Coronary artery (tissue), 2 donors: ENCODE measurements around the gene DLG2.

Experiments used
- DNase-seq: peaks from one replicate; pipeline ENCODE4 v3.0.0-alpha.2; 2017; ENCODE audit warnings: low spot score
- H3K27ac ChIP-seq, 2 donors: fragments of 200-600 bp; sonication (generic); one replicate each; pipeline ENCODE4 v1.5.1; 2016 to 2019
- H3K4me3 ChIP-seq: fragments of 200-600 bp; sonication (generic); 2 replicates; pipeline ENCODE4 v1.5.1; 2016; ENCODE audit warnings: mild to moderate bottlenecking, moderate library complexity
- TF ChIP-seq, protein P1 (sequence below): fragments of 200-600 bp; sonication (generic); IDR thresholded peaks from one replicate; pipeline ENCODE4 v1.5.1; 2019; ENCODE audit warnings: antibody characterized with exemption

Gene DLG2

DNA sequence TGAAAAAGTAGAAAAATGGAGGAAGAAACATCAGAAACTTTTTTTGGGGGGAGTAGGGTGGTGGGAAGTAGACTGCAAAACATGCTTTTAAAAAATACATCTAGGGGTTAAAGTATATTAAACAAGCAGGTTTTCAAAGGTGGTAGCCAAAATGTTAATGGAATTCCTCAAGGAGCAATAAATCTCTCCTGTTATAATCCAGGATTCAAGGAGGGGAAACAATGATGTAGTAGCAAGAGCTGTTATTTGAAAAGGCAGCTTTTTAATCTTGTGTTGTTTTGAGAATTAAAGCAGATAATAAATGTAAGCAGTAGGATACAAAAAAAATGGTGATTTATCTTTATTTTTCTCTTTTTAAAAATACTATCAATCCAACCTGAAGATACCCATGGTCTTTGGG, 1604.4 kb downstream of the DLG2 start:
- TF ChIP-seq, protein P1, sequence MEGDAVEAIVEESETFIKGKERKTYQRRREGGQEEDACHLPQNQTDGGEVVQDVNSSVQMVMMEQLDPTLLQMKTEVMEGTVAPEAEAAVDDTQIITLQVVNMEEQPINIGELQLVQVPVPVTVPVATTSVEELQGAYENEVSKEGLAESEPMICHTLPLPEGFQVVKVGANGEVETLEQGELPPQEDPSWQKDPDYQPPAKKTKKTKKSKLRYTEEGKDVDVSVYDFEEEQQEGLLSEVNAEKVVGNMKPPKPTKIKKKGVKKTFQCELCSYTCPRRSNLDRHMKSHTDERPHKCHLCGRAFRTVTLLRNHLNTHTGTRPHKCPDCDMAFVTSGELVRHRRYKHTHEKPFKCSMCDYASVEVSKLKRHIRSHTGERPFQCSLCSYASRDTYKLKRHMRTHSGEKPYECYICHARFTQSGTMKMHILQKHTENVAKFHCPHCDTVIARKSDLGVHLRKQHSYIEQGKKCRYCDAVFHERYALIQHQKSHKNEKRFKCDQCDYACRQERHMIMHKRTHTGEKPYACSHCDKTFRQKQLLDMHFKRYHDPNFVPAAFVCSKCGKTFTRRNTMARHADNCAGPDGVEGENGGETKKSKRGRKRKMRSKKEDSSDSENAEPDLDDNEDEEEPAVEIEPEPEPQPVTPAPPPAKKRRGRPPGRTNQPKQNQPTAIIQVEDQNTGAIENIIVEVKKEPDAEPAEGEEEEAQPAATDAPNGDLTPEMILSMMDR: no peak
- Histone ChIP-seq H3K27ac (no peak overlapping the region), H3K4me3 (no peak overlapping the region)
- DNase-seq: no peak

DNA sequence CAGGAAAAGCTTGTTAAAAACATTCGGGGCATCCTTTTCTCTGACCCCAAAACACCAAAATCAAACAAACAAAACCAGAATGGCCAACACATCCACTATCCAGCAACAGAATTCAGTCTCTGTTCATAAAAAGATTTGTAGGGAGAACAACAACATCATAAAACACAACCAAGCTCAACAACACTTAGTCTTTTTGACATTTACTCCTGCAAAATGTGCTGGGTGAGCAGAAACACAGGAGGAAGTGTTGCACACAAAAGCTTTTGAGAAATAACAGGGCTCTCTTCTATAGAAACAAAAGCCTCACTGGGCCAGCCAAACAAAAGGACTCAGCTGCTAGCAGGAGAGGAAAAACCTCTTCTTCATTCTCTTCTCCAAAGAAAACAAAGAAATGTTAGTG, 1604.9 kb downstream of the DLG2 start:
- H3K4me3 ChIP-seq: no peak overlapping the region
- H3K27ac ChIP-seq: no peak overlapping the region
- TF ChIP-seq, protein P1: no peak
- DNase-seq: no peak

DNA sequence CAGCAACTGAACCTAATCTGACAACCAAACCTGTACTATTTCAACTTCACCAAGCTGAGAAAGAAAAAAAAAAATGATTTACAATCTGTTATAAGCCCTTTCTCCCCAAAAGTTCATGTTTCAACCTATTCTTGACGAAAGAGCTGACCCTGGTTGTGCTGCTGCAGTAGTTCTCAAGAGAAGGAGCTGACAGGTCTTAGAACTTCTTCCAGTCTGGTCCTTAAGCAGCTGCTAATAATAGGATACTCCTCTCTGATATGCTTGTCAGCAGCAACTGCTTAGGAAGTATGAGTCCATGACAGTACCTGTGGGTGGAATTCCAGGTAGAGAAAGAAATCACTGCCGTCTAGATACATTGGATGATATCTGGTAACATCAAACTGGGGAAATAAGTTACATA, 1605.9 kb downstream of the DLG2 start:
- Histone ChIP-seq H3K4me3 (no peak overlapping the region), H3K27ac (no peak overlapping the region)
- DNase-seq: no peak
- TF ChIP-seq, protein P1: no peak

DNA sequence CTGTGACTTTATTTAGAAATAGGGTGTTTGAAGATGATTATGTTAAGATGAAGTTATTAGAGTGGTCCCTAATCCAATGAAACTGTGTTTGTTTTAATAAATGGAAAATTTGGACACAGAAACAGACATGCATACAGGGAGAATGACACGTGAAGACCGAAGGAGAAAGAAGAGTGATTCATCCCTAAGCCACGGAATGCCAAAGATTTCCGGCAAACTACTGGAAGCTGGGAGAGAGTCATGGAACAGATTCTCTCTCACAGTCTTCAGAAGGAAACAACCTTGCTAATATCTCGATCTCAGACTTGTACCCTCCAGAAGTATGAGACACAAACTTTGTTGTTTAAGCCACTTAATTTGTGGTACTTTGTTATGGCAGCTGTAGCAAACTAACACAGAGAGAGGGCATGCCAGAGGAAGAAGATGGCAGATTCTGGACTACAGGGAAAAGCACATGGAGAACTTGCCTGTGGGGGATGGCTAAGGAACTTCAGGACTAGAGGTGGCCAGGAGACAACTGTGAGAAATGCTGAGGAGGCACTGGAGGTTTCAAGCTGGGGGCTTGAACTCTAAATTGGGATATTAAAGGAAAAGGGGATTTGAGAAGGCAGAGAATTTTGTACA, 1607.5 kb downstream of the DLG2 start:
- no peak for DNase-seq
- TF ChIP-seq, protein P1: no peak
- Histone ChIP-seq H3K4me3 (no peak overlapping the region), H3K27ac (no peak overlapping the region)

DNA sequence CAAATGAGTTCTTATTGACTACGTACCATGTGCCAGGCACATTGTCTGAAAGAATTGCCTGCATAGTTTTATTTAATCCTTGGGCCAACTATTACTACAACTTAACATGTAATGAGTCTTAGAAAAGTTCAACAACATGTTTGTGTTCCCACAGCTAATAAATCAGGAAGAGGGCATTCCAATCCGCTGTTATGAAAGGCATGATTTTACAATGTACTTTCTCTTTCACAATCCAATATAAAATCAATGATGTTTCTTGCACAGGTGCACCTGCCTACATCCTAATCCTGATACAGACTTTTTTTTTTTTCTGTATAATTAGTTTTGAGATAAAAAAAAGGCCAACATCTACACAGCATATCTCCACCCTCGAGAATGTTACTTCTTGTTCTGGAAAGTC, 1612.6 kb downstream of the DLG2 start:
- Histone ChIP-seq H3K27ac (no peak overlapping the region), H3K4me3 (no peak overlapping the region)
- TF ChIP-seq, protein P1: no peak
- DNase-seq: no peak

DNA sequence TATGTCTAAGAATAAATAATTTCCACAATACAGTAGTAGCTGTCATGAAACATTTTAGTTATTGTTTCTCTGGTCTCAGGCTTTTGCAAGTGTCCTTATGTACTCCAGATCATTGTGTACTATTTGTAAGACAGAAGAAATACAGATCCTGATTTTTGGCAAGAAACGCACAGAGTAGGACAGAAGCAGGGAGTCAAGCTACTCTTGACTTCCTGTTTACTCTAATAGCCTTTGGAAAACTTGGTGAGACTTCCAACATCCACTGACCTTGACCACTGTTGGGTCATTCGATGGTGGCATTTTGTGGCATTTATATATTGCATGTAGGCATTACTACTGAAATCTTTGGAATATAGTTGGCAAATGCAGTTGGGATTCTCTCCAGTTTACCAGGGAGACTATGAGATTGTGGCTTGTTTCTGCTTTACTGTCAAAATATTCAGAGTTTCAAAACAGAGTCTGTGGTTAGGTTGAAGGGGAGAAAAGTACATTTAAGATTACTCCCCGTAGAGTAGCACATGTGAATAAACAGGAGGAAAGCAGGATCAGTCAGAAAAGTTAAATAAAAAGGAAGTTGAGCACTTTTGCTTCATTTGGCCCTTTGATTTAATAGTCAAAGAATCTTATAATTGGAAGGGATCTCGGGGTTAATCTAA, 1614.8 kb downstream of the DLG2 start:
- TF ChIP-seq, protein P1: no peak
- DNase-seq: no peak
- H3K27ac ChIP-seq: no peak overlapping the region

DNA sequence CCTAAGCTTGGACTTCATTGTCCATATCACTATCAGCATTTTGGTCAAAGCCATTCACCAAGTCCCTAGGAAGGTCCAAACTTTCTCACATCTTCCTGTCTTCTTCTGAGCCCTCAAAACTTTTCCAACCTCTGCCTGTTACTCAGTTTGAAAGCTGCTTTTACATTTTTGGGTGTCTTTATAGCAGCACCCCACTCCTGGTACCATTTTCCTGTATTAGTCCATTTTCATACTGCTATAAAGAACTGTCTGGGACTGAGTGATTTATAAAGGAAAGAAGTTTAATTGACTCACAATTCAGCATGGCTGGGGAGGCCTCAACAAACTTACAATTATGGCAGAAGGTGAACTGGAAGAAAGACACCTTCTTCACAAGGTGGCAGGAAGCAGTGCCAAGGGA, 1624.0 kb downstream of the DLG2 start:
- TF ChIP-seq, protein P1: no peak
- H3K4me3 ChIP-seq: no peak overlapping the region

More for the DNA sequence above, 1614.8 kb downstream of the DLG2 start:
- H3K4me3 ChIP-seq: no peak overlapping the region

More for the DNA sequence above, 1624.0 kb downstream of the DLG2 start:
- no peak for DNase-seq
- no peak overlapping the region for H3K27ac ChIP-seq
